ENCODE measurements around the gene IL4R. TPM values are rescaled to one million over a fixed set of nuclear protein-coding genes. Genes with fewer than 3 reads are reported as not detected.

IL4R gene
- total RNA-seq, 1 experiment from 2014 or later = 28.9 TPM

GRCh38 chr16:27413956-27414355, 100.2 kb downstream of the IL4R start:
- no TSS peak for BruUV-seq (replicated peaks)
- ATAC-seq (no peak), DNase-seq (ENCODE audit: low read depth, low spot score) (no peak)
- Histone ChIP-seq H3K4me1 (ENCODE audit: control insufficient read depth, insufficient read depth, low read length) (no peaks in the 10 kb centered on the region), H3K36me3 (ENCODE audit: control insufficient read depth, insufficient read depth, low read length) (no peaks in the 10 kb centered on the region), H3K27ac (ENCODE audit: low read length) (no peak overlapping the region), H3K9me3 (ENCODE audit: control insufficient read depth, insufficient read depth, low read depth, low read length) (no peaks in the 10 kb centered on the region), H3K27me3 (ENCODE audit: control insufficient read depth, insufficient read depth, low read length) (peaks cover 2% of the 10 kb centered on the region; the same call in 1 of the 2 replicates), H3K4me3 (ENCODE audit: low read depth in 2 of 2, low read length in 2 of 2) (no peak overlapping the region)
- TF ChIP-seq CTCF (IDR thresholded peaks at IDR 0.05) = no peak
- TF ChIP-seq SIN3A (IDR thresholded peaks at IDR 0.05; ENCODE audit: borderline replicate concordance, insufficient read depth, low read depth, low read length) = no peak
- TF ChIP-seq POLR2AphosphoS5 (IDR thresholded peaks at IDR 0.05; ENCODE audit: low read depth, low read length) = no peak
- no peak for TF ChIP-seq TCF7L2 (IDR thresholded peaks at IDR 0.05; ENCODE audit: low read depth, low read length)
- TF ChIP-seq REST (IDR thresholded peaks at IDR 0.05; ENCODE audit: insufficient read depth in 1 of 2, low read depth in 2 of 2, low read length in 1 of 2) = no peak
- in situ Hi-C loops (cut with HindIII; ENCODE audit: low pct_unique_long_range_greater_than_20kb, low sequenced_read_pairs) = no loop called here
- ChIA-PET POLR2A (no interaction called here), CTCF (no interaction called here)
- intact Hi-C loops (cut with micrococcal nuclease; ENCODE audit: unreplicated experiment) = no loop called here

Other genes starting within 250 kb of the IL4R start
- gene C16orf82, start 247.0 kb upstream of the IL4R start, total RNA-seq (2021; ENCODE audit: unreplicated experiment) = not detected
- 7.9 TPM for gene KDM8, start 110.4 kb upstream of the IL4R start, total RNA-seq (2021; ENCODE audit: unreplicated experiment)
- gene NSMCE1, start 45.2 kb upstream of the IL4R start, total RNA-seq (2021; ENCODE audit: unreplicated experiment) = 48.2 TPM
- gene IL21R, start 88.2 kb downstream of the IL4R start, total RNA-seq (2021; ENCODE audit: unreplicated experiment) = 0.10 TPM
- 121 TPM for gene GTF3C1, start 235.9 kb downstream of the IL4R start, total RNA-seq (2021; ENCODE audit: unreplicated experiment)
- gene KATNIP, start 236.2 kb downstream of the IL4R start, total RNA-seq (2021; ENCODE audit: unreplicated experiment) = 36.7 TPM

All from Panc1 (cell line).